ENCODE data around the gene COPG1. TPM values are rescaled to one million over a fixed set of nuclear protein-coding genes. Genes with fewer than 3 reads are reported as not detected.

COPG1 gene
- total and polyA plus RNA-seq, 2 of the 13 experiments (the other 11 are each of a cell fraction or from before 2014, with no cell fraction given): 98.6 to 166 TPM

DNA sequence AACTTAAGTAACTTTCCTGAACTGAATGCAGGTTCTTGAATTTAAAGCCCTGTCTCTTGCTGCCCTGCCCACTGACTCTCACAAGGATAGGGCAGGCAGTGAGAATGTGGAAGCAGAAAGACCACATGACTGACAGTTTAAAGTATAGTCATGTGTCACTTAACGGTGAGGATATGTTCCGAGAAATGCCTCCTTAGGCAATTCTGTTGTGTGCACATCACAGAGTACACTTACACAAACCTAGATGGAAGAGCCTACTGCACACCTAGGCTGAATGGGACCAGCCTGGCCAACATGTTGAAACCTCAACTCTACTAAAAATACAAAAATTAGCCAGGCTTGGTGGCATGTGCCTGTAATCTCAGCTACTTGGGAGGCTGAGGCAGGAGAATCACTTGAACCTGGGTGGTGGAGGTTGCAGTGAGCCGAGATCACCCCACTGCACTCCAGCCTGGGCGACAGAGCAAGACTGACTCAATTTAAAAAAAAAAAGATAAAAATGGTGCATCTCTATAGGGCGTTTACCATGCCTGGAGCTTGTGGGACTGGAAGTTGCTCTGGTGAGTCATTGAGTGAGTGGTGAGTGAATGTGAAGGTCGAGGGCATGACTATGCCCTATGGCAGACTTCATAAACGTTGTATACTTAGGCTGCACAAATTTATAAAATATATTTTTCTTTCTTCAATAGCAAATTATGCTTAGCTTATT lies 18.9 kb upstream of the COPG1 start:
- Histone ChIP-seq H3K27me3 (ENCODE audit: control insufficient read depth in 1 of 2, insufficient read depth in 2 of 2, low read length in 2 of 2) (no peaks in the 10 kb centered on the region), H3K9me3 (ENCODE audit: low read length) (no peaks in the 10 kb centered on the region), H3K36me3 (replicated peaks in 1 of 2; ENCODE audit: control insufficient read depth in 1 of 2, insufficient read depth in 2 of 2, low read length in 2 of 2) (no peaks in the 10 kb centered on the region), H3K27ac (ENCODE audit: extremely low read length, insufficient read depth, low read length) (no peak overlapping the region), H3K79me2 (ENCODE audit: insufficient read depth, low read length) (no peaks in the 10 kb centered on the region), H3K4me3 (replicated peaks in 1 of 3; ENCODE audit: insufficient read depth in 1 of 3, low read depth in 2 of 3, low read length in 3 of 3) (no peak overlapping the region), H3K4me1 (ENCODE audit: insufficient read depth, low read length) (peaks cover 58% of the 10 kb centered on the region), H3K4me2 (ENCODE audit: low read depth, low read length) (no peak overlapping the region), H4K20me1 (ENCODE audit: insufficient read depth, low read length) (no peaks in the 10 kb centered on the region), H2AFZ (ENCODE audit: low read length) (no peak overlapping the region), H3K9ac (ENCODE audit: insufficient read depth, low read depth, low read length) (no peak overlapping the region)
- BruUV-seq (replicated peaks): no TSS peak
- in situ Hi-C loops (cut with HindIII; ENCODE audit: extremely low pct_ligation_motif_present, low pct_unique_long_range_greater_than_20kb) (no loop called here), intact Hi-C loops (cut with micrococcal nuclease; ENCODE audit: unreplicated experiment) (loop anchor here (2.0 kb wide), 1 partner anchor 14 kb away; no protein-coding TSS in a partner anchor)
- peak; percentile 31; the same call in 1 of the 2 replicates for TF ChIP-seq HMG20A (CRISPR knock-in tag; IDR thresholded peaks at IDR 0.05; ENCODE audit: borderline replicate concordance)
- 0 out of 2 replicates have a peak, but pooled peaks have one; percentile 40 for TF ChIP-seq RCOR2 (CRISPR knock-in tag; IDR thresholded peaks at IDR 0.05)
- peak; percentile 28; the same call in 1 of the 2 replicates for TF ChIP-seq ARID5B (CRISPR knock-in tag; IDR thresholded peaks at IDR 0.05)
- peak; percentile 89 for TF ChIP-seq FOSL2 (CRISPR knock-in tag; IDR thresholded peaks at IDR 0.05)
- TF ChIP-seq KLF15 (CRISPR knock-in tag; IDR thresholded peaks at IDR 0.05; ENCODE audit: borderline replicate concordance): no peak
- TF ChIP-seq ZNF644 (CRISPR knock-in tag; IDR thresholded peaks at IDR 0.05; ENCODE audit: low read depth): peak; percentile 54; the same call in 1 of the 2 replicates
- peak; percentile 23 for FAIRE-seq
- POLR2A ChIA-PET: interaction anchor here (0.7 to 1.0 kb wide), 2 partner anchors 15 to 24 kb away, joined by 3 read pairs; no protein-coding TSS in a partner anchor
- WGBS (ENCODE audit: low lambda C conversion rate): 30% methylated on average over 7 of the region's 7 CpGs
- CTCF ChIA-PET (ENCODE audit: low intra/inter-chr PET ratio, low total read pairs): interaction anchor here (0.7 to 2.4 kb wide), 2 partner anchors 11 to 15 kb away, joined by 3 to 14 read pairs; no protein-coding TSS in a partner anchor
- ATAC-seq: peak; percentile 26; the same call in 2 of the 3 replicates
- peak; percentile 68 for DNase-seq (ENCODE audit: low spot score)
